Activated B cell treated with CpG ODN at 0.5 μM for 24 hours (primary cell): Measurements from ENCODE around the gene C6orf15. TPM values are rescaled to one million over a fixed set of nuclear protein-coding genes. Genes with fewer than 3 reads are reported as not detected.

Experiments
- ATAC-seq: fragments of 200-7000 bp; cut with Tn5 transposase; one replicate; pipeline ENCODE4 v1.10.0; 2021; ENCODE audit warnings: low read depth, mild to moderate bottlenecking, moderate library complexity
- CTCF ChIA-PET: fragments of 350-600 bp; sonication (Branson Sonifier 250); formaldehyde crosslinking; loops from one replicate; lab custom pipeline; 2021; ENCODE audit warnings: antibody characterized with exemption; lab: Charles Lee
- POLR2A ChIA-PET: fragments of 350-600 bp; sonication (Branson Sonifier 250); formaldehyde crosslinking; loops from one replicate; lab custom pipeline; 2021; ENCODE audit warnings: antibody characterized with exemption; lab: Charles Lee
- DNase-seq: peaks from one replicate; pipeline ENCODE4 v3.0.0; 2022
- H3K27ac Mint-ChIP-seq: one replicate; pipeline ENCODE4 v1.8.0; 2020; ENCODE audit warnings: mixed read lengths
- H3K27me3 Mint-ChIP-seq: one replicate; pipeline ENCODE4 v1.8.0; 2021; ENCODE audit warnings: mixed read lengths
- H3K36me3 Mint-ChIP-seq: one replicate; pipeline ENCODE4 v1.8.0; 2021; ENCODE audit warnings: low read depth, mixed read lengths
- H3K4me1 Mint-ChIP-seq: one replicate; pipeline ENCODE4 v1.8.0; 2021; ENCODE audit warnings: mixed read lengths
- H3K4me3 Mint-ChIP-seq: one replicate; pipeline ENCODE4 v1.8.0; 2020; ENCODE audit warnings: mild to moderate bottlenecking, mixed read lengths
- H3K9me3 Mint-ChIP-seq: one replicate; pipeline ENCODE4 v1.8.0; 2020; ENCODE audit warnings: mixed read lengths
- CTCF ChIP-seq: fragments of 200-600 bp; IDR thresholded peaks from one replicate; pipeline ENCODE4 v1.8.0; 2022; ENCODE audit warnings: antibody characterized with exemption, mild to moderate bottlenecking
- intact Hi-C: fragments of 100-400 bp; cut with micrococcal nuclease; formaldehyde crosslinking; loops from one replicate; pipeline ENCODE4 v1.15.1; 2024
- total RNA-seq: library from RNA; stranded (reverse); gene quantifications from 2 replicates; pipeline ENCODE4 v1.2.3, GENCODE V29; 2022

C6orf15 gene
- total RNA-seq, 1 donor from 2014 or later = not detected

DNA sequence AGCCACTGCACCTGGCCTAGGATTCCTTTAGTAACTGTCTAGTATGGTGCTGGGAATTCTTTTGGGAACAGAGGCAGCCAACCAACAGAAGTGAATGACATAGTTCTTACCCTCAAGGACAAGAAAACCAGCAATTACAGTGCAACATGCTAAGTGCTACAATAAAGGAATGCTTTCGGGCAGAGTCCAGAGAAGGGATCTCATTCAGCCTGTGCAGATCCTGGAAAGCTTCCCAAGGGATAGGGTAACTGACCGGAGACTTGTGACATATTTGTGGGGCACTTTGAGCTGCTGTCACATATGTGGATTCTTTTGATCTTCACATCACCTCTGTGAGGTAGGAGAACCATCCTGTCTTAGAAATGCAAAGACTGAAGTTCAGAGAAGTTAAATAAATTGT is 46.8 kb downstream of the C6orf15 start:
- Mint-ChIP-seq H3K4me3 (no peak overlapping the region), H3K9me3 (no peaks in the 10 kb centered on the region), H3K4me1 (peaks cover 5% of the 10 kb centered on the region), H3K27me3 (no peaks in the 10 kb centered on the region), H3K36me3 (no peaks in the 10 kb centered on the region), H3K27ac (no peak overlapping the region)
- ChIA-PET CTCF (no interaction called here), POLR2A (no interaction called here)
- DNase-seq (no peak), ATAC-seq (no peak)
- no peak for TF ChIP-seq CTCF
- intact Hi-C loops = no loop called here

DNA sequence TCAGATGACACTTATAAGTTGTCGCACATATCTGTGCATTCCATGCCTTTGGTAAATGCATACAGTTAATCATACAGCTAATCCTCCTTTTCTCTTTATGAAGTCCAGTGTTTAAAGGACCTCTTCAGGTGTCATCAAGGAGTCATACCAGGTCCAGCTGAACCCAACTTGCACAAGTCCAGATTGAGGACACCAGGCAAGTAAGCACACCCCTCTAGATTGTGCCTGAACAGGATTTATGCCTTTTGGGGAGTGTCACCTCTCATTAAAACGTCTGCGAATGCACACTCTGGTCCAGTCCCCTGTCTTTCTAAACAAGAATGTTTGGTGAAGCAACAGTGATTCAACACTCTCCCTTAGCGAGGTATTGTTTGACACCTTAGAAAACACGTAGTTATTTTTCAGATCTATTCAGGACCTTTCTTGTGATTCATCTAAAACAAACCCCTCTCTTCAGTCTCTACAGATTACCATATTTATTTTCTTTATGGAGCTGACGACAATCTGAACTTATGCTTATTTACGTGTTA is 48.4 kb downstream of the C6orf15 start:
- Mint-ChIP-seq H3K27me3 (no peaks in the 10 kb centered on the region), H3K36me3 (peaks cover 9% of the 10 kb centered on the region), H3K9me3 (no peaks in the 10 kb centered on the region), H3K4me3 (no peak overlapping the region), H3K27ac (no peak overlapping the region), H3K4me1 (peaks cover 4% of the 10 kb centered on the region)
- CTCF ChIA-PET = interaction anchor here (1.5 kb wide), 1 partner anchor 15 kb away, joined by 6 read pairs; no protein-coding TSS in a partner anchor
- ATAC-seq = no peak
- no peak for DNase-seq
- intact Hi-C loops = no loop called here
- POLR2A ChIA-PET = no interaction called here
- no peak for TF ChIP-seq CTCF

Other genes starting within 250 kb of the C6orf15 start
- 16.8 and 18.7 TPM in 2 replicates for gene DDR1, start 228.1 kb downstream of the C6orf15 start, total RNA-seq
- 37.8 and 42.3 TPM in 2 replicates for gene GTF2H4, start 204.4 kb downstream of the C6orf15 start, total RNA-seq
- gene VARS2, start 198.3 kb downstream of the C6orf15 start, total RNA-seq = 39.4 and 47.8 TPM in 2 replicates
- not detected in 2 replicates for gene SFTA2, start 180.4 kb downstream of the C6orf15 start, total RNA-seq
- not detected in 2 replicates for gene MUCL3, start 171.6 kb downstream of the C6orf15 start, total RNA-seq
- not detected in 2 replicates for gene MUC21, start 128.9 kb downstream of the C6orf15 start, total RNA-seq
- not detected in 2 replicates for gene MUC22, start 102.1 kb downstream of the C6orf15 start, total RNA-seq
- gene PSORS1C1, start 2.2 kb upstream of the C6orf15 start, total RNA-seq = 0.49 and 0.93 TPM in 2 replicates
- not detected in 2 replicates for gene CDSN, start 7.9 kb upstream of the C6orf15 start, total RNA-seq
- not detected in 2 replicates for gene PSORS1C2, start 26.5 kb upstream of the C6orf15 start, total RNA-seq
- 32.3 and 37.6 TPM in 2 replicates for gene CCHCR1, start 45.2 kb upstream of the C6orf15 start, total RNA-seq
- gene TCF19, start 46.0 kb upstream of the C6orf15 start, total RNA-seq = 17.3 TPM in 2 replicates
- gene POU5F1, start 58.1 kb upstream of the C6orf15 start, total RNA-seq = 2.3 and 4.7 TPM in 2 replicates
- 762 and 793 TPM in 2 replicates for gene HLA-C, start 159.5 kb upstream of the C6orf15 start, total RNA-seq
- 3,667 and 3,668 TPM in 2 replicates for gene HLA-B, start 244.6 kb upstream of the C6orf15 start, total RNA-seq